DND-41 (cell line): ENCODE data around the gene IGLL5.

Experiments used
- EZH2 ChIP-seq: IDR thresholded peaks from 3 replicates; pipeline ENCODE4 v1.6.1; 2012; ENCODE audit warnings: borderline replicate concordance, low read depth, mild to moderate bottlenecking, moderate library complexity, low read length, inconsistent platforms; ENCODE audit not compliant: severe bottlenecking
- TF ChIP-seq, protein P1 (sequence below): IDR thresholded peaks from 2 replicates; pipeline ENCODE4 v1.5.1; 2012; ENCODE audit warnings: borderline replicate concordance, low read length, moderate library complexity, mild to moderate bottlenecking; ENCODE audit not compliant: poor library complexity, severe bottlenecking; ENCODE audit errors: extremely low read depth

DNA sequence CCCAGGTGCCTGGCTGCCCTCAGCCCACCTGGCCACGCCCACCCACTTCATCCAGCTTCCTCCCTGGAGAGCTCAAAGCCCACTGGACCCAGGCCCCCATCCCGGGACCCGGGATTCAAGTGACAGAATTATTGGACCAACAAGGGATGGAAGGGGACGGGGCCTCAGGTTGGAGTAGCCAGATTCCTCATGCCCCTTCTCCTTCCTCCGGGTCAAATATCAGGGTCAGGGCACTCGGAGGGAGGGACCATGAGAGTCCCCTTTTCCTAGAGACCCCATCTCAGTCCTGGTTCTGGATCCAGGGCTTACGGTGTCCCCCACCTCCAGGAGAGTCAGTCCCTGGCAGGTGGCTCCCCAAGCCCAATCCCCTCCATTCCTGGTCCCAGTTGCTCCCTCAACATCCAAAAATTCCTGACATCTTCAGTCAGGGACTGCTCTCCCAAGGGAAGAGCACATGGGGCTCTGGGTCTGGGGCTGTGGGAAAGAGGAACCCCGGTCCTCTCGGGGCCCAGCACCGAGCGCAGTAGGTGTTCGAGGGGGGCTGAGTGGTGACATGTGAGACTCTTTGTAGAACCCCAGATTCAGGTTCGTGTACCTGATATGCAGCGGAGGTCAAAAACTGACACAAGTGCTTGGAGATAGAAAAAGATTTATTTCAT, 37.7 kb downstream of the IGLL5 start:
- TF ChIP-seq, protein P1, sequence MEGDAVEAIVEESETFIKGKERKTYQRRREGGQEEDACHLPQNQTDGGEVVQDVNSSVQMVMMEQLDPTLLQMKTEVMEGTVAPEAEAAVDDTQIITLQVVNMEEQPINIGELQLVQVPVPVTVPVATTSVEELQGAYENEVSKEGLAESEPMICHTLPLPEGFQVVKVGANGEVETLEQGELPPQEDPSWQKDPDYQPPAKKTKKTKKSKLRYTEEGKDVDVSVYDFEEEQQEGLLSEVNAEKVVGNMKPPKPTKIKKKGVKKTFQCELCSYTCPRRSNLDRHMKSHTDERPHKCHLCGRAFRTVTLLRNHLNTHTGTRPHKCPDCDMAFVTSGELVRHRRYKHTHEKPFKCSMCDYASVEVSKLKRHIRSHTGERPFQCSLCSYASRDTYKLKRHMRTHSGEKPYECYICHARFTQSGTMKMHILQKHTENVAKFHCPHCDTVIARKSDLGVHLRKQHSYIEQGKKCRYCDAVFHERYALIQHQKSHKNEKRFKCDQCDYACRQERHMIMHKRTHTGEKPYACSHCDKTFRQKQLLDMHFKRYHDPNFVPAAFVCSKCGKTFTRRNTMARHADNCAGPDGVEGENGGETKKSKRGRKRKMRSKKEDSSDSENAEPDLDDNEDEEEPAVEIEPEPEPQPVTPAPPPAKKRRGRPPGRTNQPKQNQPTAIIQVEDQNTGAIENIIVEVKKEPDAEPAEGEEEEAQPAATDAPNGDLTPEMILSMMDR = no peak
- no peak for TF ChIP-seq EZH2
